Ascending aorta (tissue), 2 donors: ENCODE results near the gene CD151. TPM values are rescaled to one million over a fixed set of nuclear protein-coding genes. Genes with fewer than 3 reads are reported as not detected.

ENCODE experiments used
- DNase-seq, 2 donors: peaks; one replicate each; pipeline ENCODE4 v3.0.0-alpha.2; 2019; ENCODE audit warnings: low spot score in 2 of 2
- H3K27ac ChIP-seq, 2 donors: fragments of 200-600 bp; sonication (generic); one replicate each; pipeline ENCODE4 v1.5.1; 2016 to 2017; ENCODE audit warnings: mild to moderate bottlenecking in 1 of 2
- H3K27me3 ChIP-seq: fragments of 200-600 bp; sonication (generic); one replicate; pipeline ENCODE4 v1.5.1; 2017
- H3K36me3 ChIP-seq, 2 donors: fragments of 200-600 bp; sonication (generic); one replicate each; pipeline ENCODE4 v1.5.1; 2016
- H3K4me1 ChIP-seq, 2 donors: fragments of 200-600 bp; sonication (generic); one replicate each; pipeline ENCODE4 v1.5.1; 2016 to 2017; ENCODE audit warnings: mild to moderate bottlenecking in 1 of 2
- H3K4me3 ChIP-seq, 2 donors: fragments of 200-600 bp; sonication (generic); one replicate each; pipeline ENCODE4 v1.5.1; 2016 to 2017; ENCODE audit warnings: mild to moderate bottlenecking in 1 of 2
- H3K9me3 ChIP-seq, 2 donors: fragments of 200-600 bp; sonication (generic); one replicate each; pipeline ENCODE4 v1.5.1; 2016
- intact Hi-C: fragments of 100-400 bp; cut with DNase I; formaldehyde crosslinking; loops from one replicate; pipeline ENCODE4 v1.15.1; 2023
- total RNA-seq: library from RNA; depleted of rRNA; stranded (reverse); fragments of >200 nt; gene quantifications from one replicate; pipeline ENCODE4 v1.1.0, GENCODE V29; 2016
- TF ChIP-seq, protein P1 (sequence below), 3 experiments: fragments of 200-600 bp in 2 of 3; fragments of 450-650 bp in 1 of 3; sonication (generic) in 2 of 3; IDR thresholded peaks; one replicate each; pipeline ENCODE4 v1.5.1; 2016 to 2019; ENCODE audit warnings: antibody characterized with exemption in 3 of 3, mild to moderate bottlenecking in 1 of 3, moderate library complexity in 1 of 3

The CD151 gene
- total RNA-seq, 1 donor from 2014 or later = 898 TPM

DNA sequence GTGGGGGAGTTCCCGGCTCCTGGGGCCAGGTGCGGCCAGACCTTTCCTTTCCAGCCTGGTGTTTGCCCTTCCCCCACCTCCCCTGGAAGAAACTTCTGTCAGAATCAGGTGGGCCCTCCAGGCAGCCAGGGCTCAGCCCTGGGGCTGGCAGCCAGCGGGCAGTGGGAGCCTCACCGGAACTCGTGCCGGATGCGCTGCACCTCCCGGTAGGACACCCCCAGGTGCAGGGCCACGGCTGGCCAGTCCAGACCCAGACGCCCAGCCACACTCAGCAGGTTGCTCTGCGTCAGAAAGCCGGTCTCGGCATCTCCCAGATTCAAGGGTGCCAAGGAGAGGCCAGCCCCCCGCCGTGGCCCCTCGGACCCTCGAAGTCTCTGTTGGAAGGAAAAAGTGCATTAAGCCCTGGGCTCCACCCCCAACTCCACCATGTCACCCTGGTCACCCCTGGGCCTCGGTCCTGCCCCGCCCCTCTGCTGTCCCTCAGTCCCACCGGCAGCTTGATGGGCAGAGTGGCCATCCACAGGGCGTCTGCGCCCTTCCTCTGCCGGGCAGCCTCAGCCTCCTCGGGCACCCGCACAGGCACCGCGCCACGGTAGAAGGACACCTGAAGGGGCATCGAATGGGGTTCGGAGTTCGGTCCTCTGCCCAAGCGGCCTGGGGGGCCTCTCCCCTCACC lies 33.0 kb upstream of the CD151 start:
- TF ChIP-seq, protein P1, sequence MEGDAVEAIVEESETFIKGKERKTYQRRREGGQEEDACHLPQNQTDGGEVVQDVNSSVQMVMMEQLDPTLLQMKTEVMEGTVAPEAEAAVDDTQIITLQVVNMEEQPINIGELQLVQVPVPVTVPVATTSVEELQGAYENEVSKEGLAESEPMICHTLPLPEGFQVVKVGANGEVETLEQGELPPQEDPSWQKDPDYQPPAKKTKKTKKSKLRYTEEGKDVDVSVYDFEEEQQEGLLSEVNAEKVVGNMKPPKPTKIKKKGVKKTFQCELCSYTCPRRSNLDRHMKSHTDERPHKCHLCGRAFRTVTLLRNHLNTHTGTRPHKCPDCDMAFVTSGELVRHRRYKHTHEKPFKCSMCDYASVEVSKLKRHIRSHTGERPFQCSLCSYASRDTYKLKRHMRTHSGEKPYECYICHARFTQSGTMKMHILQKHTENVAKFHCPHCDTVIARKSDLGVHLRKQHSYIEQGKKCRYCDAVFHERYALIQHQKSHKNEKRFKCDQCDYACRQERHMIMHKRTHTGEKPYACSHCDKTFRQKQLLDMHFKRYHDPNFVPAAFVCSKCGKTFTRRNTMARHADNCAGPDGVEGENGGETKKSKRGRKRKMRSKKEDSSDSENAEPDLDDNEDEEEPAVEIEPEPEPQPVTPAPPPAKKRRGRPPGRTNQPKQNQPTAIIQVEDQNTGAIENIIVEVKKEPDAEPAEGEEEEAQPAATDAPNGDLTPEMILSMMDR (IDR thresholded peaks at IDR 0.05) = no peak
- no peaks in the 10 kb centered on the region for H3K27me3 ChIP-seq
- no peak overlapping the region for H3K4me3 ChIP-seq
- DNase-seq = no peak
- H3K9me3 ChIP-seq = no peaks in the 10 kb centered on the region
- H3K36me3 ChIP-seq = peaks cover 13 to 23% of the 10 kb centered on the region in 2 donors
- intact Hi-C loops = loop anchor here (5.0 kb wide), 1 partner anchor 52 kb away; the partner anchor contains the start of gene TALDO1
- no peak overlapping the region for H3K27ac ChIP-seq
- peaks cover 23 to 28% of the 10 kb centered on the region in 2 donors for H3K4me1 ChIP-seq

DNA sequence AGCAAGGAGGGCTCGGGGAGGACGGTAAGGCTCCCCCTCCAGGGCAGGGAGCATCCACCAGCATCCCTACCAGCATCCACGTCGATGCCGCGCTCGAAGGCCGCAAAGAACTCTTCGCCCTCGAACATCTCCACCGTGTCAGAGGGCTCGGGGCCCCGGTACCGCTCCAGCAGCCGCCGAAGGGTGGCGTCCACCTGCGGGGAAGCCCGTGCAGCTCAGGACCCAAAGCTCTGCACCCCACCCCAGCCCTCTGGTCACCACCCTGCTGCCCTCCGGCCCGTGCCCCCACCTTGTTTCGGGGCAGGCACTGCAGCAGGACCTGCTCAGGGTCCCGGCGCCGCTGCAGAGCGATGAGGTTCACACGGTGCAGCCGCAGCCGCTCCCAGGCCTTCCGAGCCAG lies 32.3 kb upstream of the CD151 start:
- no peaks in the 10 kb centered on the region for H3K9me3 ChIP-seq
- H3K27ac ChIP-seq = no peak overlapping the region
- no peak for DNase-seq
- intact Hi-C loops = no loop called here
- TF ChIP-seq, protein P1 (IDR thresholded peaks at IDR 0.05) = no peak
- no peaks in the 10 kb centered on the region for H3K27me3 ChIP-seq
- no peak overlapping the region for H3K4me3 ChIP-seq
- peaks cover 23 to 29% of the 10 kb centered on the region in 2 donors for H3K4me1 ChIP-seq
- peaks cover 13 to 23% of the 10 kb centered on the region in 2 donors for H3K36me3 ChIP-seq

DNA sequence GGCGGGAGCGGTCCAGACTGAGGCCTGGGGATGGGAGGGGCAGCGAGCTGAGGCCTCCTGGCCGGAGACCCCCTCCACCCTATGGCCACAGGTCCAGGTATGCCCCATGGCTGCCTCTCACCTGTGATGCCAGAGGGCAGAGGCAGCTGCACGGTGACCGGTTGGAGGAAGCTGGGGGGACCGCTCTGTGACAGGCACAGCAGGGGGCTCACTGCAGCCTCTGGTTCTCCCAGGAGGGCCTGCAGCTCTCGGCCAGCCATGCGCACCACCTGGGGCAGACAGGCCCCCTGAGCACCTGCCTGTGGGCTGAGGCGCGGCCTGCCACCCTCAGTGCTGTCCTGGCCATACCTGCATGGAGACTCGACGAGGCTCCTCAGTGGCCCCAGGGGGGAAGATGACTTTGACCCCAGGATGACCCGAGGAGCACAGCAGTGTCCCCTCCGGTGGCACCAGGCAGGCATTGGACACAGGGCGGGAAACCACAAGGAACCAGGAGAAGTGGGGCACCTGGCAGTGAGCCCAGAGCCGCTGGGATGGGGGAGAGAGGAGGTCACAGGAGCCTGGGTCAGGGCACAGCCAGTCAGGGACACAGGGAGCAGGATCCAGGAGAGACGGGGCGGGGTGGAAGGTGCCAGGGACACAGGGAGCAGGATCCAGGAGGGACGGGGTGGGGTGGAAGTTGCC lies 31.5 kb upstream of the CD151 start:
- Histone ChIP-seq H3K27me3 (no peaks in the 10 kb centered on the region), H3K4me3 (no peak overlapping the region), H3K9me3 (no peaks in the 10 kb centered on the region), H3K36me3 (peaks cover 13 to 23% of the 10 kb centered on the region in 2 donors), H3K4me1 (peaks cover 23 to 28% of the 10 kb centered on the region in 2 donors), H3K27ac (no peak overlapping the region)
- intact Hi-C loops = no loop called here
- DNase-seq = no peak
- TF ChIP-seq, protein P1 (IDR thresholded peaks at IDR 0.05) = no peak

DNA sequence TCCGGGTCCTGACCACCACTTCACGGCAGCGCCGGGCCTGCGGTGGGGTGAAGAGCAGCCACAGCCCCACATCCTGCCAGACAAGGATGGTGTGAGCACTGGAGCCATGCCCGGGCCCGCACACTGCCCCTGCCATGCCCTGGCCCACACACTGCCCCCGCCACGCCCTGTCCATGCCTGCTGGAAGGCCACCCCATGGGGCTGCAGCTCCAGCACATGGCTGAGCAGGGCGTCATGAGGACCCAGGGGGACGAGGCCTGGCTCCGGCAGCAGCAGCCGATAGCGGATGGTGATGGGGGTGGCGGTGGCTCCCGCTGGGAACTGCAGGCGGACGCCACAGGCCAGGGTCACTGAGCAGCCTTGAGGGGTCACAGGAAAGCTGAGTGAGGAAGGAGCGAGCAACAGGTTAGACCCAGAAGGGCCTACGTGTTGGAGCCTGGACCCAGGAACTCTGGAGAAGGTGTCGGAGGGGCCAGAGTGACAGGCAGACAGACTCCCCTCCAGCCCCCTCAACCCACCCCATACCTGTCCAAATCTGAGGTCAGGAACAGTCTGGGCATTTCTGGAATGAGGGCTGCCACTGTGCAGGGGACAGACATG lies 30.6 kb upstream of the CD151 start:
- intact Hi-C loops = no loop called here
- TF ChIP-seq, protein P1 (IDR thresholded peaks at IDR 0.05) = no peak
- Histone ChIP-seq H3K27me3 (no peaks in the 10 kb centered on the region), H3K27ac (no peak overlapping the region), H3K4me3 (no peak overlapping the region), H3K9me3 (no peaks in the 10 kb centered on the region), H3K36me3 (peaks cover 13 to 23% of the 10 kb centered on the region in 2 donors), H3K4me1 (peaks cover 15 to 19% of the 10 kb centered on the region in 2 donors)
- no peak for DNase-seq

DNA sequence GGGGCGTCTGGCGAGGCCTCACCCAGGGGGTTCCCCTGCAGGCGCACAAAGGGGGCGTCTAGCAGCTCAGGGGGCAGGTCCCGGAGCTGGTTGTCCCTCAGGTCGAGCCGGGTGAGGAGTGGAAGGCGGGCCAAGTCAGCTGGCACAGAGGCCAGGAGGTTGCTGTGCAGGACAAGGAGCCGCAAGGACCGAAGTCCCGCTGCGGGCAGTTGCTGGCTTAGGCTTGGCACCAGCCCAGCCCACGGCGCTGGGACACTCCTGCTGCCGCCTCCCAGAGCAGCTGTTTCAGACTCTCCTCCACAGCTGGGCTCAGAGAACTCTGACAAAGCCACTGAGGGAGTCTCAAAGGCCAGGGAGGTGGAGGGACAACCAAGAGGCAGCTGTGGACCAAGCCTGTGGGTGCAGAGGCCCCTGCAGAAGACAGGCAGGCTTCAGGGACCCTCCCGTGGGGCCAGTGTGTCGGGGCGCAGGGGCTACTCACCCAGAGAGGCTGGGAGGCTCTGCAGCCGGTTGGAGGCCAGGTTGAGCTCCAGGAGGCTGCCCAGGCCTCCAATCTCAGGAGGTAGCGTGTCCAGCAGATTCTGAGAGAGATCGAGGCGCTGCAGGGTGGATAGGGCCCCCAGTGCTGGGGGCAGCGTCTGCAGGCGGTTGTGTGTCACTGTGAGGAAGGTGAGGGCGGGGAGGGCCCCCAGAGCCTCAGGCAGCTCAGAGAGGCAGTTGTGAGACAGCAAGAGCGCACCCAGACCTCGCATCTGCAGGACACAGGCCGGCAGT lies 29.9 kb upstream of the CD151 start:
- no peak overlapping the region for H3K27ac ChIP-seq
- H3K4me3 ChIP-seq = no peak overlapping the region
- no peak for DNase-seq
- H3K4me1 ChIP-seq = peaks cover 14 to 18% of the 10 kb centered on the region in 2 donors
- H3K27me3 ChIP-seq = no peaks in the 10 kb centered on the region
- no peaks in the 10 kb centered on the region for H3K9me3 ChIP-seq
- TF ChIP-seq, protein P1 (IDR thresholded peaks at IDR 0.05) = no peak
- intact Hi-C loops = no loop called here
- peaks cover 13 to 23% of the 10 kb centered on the region in 2 donors for H3K36me3 ChIP-seq
